IPS-15b (cell line): ENCODE measurements around the gene SCFD2.
"Not testable (repeated sequence)": the region's sequence is repeated elsewhere in the genome, so short reads cannot be mapped to it uniquely, and the experiment has no call there.

Experiments
- H3K27me3 ChIP-seq: one replicate; pipeline ENCODE4 v1.6.1; 2013; ENCODE audit warnings: low read length; ENCODE audit not compliant: control insufficient read depth, insufficient read depth
- H3K36me3 ChIP-seq: one replicate; pipeline ENCODE4 v1.6.1; 2013; ENCODE audit warnings: low read length; ENCODE audit not compliant: control insufficient read depth, insufficient read depth
- H3K4me1 ChIP-seq: one replicate; pipeline ENCODE4 v1.6.1; 2013; ENCODE audit warnings: mild to moderate bottlenecking, low read length; ENCODE audit not compliant: control insufficient read depth, insufficient read depth
- H3K4me3 ChIP-seq: one replicate; pipeline ENCODE4 v1.5.1; 2013; ENCODE audit warnings: low read depth, low read length
- H3K9ac ChIP-seq: one replicate; pipeline ENCODE4 v1.6.1; 2013; ENCODE audit warnings: low read depth, mild to moderate bottlenecking, low read length
- H3K9me3 ChIP-seq: one replicate; pipeline ENCODE4 v1.6.1; 2013; ENCODE audit warnings: mild to moderate bottlenecking, low read length; ENCODE audit not compliant: control insufficient read depth, insufficient read depth

The SCFD2 gene

DNA sequence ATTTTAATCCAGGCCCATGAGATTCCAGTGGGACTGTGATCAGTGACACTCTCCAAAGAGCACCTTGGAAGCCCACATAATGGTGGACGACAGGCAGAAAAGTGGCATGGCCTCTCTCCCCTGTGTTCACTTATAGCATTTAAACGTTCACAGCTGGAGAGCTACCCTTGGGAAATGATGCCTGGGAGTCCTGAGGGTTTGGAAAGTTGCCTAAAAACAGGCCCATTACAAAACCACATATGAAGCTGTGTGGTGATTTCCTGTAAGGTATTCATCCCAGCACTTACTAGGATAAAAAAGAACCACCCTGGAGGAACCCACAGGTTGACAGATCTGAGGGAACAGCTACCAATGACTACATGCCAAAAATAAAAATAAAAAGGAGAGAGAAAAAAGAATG is 310.6 kb downstream of the SCFD2 start:
- Histone ChIP-seq H3K9me3 (no peaks in the 10 kb centered on the region), H3K4me1 (no peaks in the 10 kb centered on the region), H3K9ac (no peak overlapping the region), H3K4me3 (no peak overlapping the region), H3K27me3 (no peaks in the 10 kb centered on the region), H3K36me3 (no peaks in the 10 kb centered on the region)

DNA sequence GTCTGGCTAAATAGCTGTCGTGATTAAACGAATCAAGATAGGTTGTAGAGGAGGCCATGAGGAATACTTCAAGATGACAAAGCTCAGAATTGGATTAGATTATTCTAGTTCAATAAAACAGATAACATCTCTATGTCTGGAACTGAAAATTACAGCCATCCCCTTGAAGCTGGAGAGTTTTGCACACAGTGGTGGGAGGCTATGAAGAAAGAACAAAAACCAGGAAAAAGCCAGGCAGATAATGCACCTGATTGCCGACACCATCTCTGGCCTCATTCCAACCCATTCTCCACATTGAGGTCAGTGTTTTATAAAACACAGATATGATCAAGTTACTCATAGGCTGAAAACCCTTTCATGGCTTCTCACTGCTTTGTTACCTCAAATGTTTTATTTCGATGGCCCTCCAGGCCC is 315.5 kb downstream of the SCFD2 start:
- Histone ChIP-seq H3K9me3 (no peaks in the 10 kb centered on the region), H3K9ac (no peak overlapping the region), H3K36me3 (no peaks in the 10 kb centered on the region), H3K4me3 (no peak overlapping the region), H3K4me1 (no peaks in the 10 kb centered on the region), H3K27me3 (no peaks in the 10 kb centered on the region)

DNA sequence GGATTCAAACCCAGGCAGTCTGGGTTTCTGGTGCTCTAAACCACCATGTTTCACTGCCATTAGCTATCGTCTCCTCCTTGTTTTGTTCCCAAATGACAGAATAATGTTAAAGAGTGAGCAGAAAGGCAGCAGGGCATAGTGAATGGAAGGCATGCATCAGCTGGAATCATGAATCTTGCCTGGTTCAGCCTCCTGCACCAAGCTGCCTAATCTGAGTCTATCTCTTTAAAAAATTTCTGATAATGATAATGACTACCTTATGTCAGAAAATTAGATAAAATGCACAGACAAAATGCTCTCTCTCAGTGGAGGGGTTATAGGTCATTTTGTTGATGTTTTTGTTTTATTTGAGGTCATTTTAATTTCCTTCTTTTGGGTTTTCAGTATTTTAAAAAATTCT is 316.3 kb downstream of the SCFD2 start:
- H3K9me3 ChIP-seq = no peaks in the 10 kb centered on the region
- H3K27me3 ChIP-seq = no peaks in the 10 kb centered on the region
- no peak overlapping the region for H3K4me3 ChIP-seq
- no peaks in the 10 kb centered on the region for H3K4me1 ChIP-seq
- H3K9ac ChIP-seq = no peak overlapping the region
- no peaks in the 10 kb centered on the region for H3K36me3 ChIP-seq

DNA sequence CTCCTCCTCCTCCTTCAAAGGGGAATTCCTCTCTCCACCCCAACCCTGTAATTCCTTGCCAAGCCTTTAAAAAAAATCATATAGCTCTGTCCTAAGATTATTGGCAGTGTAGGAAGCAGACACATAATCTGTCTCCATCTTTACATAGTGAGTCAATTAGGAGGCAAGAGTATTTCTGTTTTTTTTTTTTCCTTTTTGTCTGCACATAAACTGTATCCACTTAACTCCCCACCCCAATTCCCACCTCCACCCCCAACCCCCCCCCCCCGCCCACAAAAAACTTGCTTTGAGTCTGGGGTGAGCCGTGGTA is 321.3 kb downstream of the SCFD2 start:
- no peaks in the 10 kb centered on the region for H3K27me3 ChIP-seq
- H3K36me3 ChIP-seq = no peaks in the 10 kb centered on the region
- H3K4me3 ChIP-seq = no peak overlapping the region
- no peak overlapping the region for H3K9ac ChIP-seq
- H3K4me1 ChIP-seq = no peaks in the 10 kb centered on the region
- H3K9me3 ChIP-seq = no peaks in the 10 kb centered on the region

DNA sequence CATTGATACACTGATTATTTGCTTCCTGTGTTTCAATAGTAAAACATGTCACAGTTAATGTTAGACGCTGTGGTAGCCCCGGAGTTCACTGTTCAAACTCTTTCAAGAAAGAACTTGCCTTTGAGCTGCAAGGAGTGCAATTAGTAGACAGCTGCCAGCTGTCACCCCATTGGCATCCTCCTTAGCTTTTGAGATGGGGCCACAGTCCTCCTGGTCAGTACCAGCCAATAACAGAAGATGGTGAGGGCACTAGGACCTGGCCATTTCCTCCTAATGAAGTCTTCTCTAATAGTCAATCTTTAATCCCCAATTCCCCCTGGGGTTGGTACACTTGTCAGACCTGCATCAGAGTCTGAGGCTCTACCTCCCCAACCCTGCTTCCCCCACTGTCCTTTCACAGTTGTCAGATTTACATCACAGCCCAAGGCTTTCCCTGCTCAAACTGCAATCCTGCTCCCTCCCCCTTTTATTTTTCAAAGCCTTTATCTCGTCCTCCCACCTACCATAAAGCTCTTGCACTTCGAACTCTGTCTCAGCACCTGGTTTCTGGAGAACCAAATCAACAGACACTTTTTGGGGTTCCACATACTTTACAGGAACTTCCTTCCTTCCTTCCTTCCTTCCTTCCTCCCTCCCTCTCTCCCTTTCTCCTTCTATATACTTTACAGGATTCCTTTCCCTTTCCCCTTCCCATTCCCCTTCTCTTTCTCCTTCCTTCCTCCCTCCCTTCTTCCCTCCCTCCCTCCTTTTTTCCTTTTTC is 321.8 kb downstream of the SCFD2 start:
- Histone ChIP-seq H3K4me3 (no peak overlapping the region), H3K4me1 (no peaks in the 10 kb centered on the region)

DNA sequence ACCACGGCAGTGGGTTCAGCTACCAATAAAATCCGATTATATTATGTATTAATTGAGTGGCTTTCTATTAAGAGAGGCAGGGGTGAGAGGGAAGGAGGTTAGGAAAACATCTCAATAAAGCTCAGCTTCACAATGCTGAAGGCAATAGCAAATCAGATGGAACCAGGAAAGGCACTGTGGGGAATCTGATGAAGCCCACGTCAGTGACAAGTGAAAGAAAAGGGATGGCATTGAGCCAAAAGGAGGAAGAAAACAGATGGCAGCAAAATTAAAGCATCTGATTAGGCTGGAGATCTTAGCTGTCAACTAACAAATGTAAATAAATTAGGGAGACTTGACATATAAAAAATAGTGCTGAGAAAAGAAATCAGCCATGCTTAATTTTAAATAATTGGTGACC is 322.8 kb downstream of the SCFD2 start:
- H3K4me1 ChIP-seq = no peaks in the 10 kb centered on the region
- no peaks in the 10 kb centered on the region for H3K27me3 ChIP-seq
- H3K9me3 ChIP-seq = no peaks in the 10 kb centered on the region
- no peaks in the 10 kb centered on the region for H3K36me3 ChIP-seq
- H3K9ac ChIP-seq = no peak overlapping the region
- H3K4me3 ChIP-seq = no peak overlapping the region

More for the DNA sequence above, 321.8 kb downstream of the SCFD2 start:
- H3K9me3 ChIP-seq = no peaks in the 10 kb centered on the region
- H3K27me3 ChIP-seq = no peaks in the 10 kb centered on the region
- no peak overlapping the region for H3K9ac ChIP-seq
- H3K36me3 ChIP-seq = no peaks in the 10 kb centered on the region

DNA sequence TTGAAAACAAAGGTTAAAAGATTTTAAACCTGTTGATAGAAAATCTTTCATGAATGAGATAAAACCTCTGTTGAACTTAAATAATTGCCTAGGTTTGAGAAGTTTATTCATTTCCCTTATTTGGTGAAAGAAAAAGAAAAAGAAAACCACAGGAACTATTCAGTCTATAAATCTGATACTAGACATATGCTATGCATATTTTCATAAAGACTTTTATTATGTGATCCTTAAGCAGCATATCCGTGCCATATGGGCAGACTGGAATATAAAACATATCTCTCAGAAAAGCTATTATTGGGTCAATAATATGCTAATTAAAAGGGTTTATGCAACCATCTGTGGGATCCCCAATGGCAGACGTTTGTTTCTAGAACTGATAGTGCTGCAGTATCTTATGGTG is 325.0 kb downstream of the SCFD2 start:
- no peaks in the 10 kb centered on the region for H3K9me3 ChIP-seq
- H3K4me1 ChIP-seq = no peaks in the 10 kb centered on the region
- no peak overlapping the region for H3K4me3 ChIP-seq
- H3K9ac ChIP-seq = no peak overlapping the region
- no peaks in the 10 kb centered on the region for H3K36me3 ChIP-seq
- H3K27me3 ChIP-seq = no peaks in the 10 kb centered on the region

DNA sequence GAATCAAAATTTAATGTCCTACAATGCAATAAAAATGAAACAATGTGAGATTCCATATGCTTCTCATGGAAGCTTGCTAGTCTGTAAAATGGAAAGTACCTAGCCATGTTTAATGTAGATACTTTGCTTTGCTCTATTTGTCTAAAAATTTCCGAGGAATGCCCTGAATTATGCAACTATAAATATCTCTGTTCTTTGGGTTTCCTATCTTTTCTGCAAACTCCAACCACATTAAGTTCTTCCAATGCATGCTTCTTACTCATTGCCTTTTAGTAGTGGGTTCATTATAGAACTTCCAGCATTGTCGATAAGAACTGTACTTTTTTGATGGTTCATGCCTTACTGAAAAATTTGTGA is 325.4 kb downstream of the SCFD2 start:
- no peaks in the 10 kb centered on the region for H3K4me1 ChIP-seq
- no peaks in the 10 kb centered on the region for H3K36me3 ChIP-seq
- H3K4me3 ChIP-seq = no peak overlapping the region
- no peak overlapping the region for H3K9ac ChIP-seq
- H3K9me3 ChIP-seq = no peaks in the 10 kb centered on the region
- H3K27me3 ChIP-seq = no peaks in the 10 kb centered on the region

DNA sequence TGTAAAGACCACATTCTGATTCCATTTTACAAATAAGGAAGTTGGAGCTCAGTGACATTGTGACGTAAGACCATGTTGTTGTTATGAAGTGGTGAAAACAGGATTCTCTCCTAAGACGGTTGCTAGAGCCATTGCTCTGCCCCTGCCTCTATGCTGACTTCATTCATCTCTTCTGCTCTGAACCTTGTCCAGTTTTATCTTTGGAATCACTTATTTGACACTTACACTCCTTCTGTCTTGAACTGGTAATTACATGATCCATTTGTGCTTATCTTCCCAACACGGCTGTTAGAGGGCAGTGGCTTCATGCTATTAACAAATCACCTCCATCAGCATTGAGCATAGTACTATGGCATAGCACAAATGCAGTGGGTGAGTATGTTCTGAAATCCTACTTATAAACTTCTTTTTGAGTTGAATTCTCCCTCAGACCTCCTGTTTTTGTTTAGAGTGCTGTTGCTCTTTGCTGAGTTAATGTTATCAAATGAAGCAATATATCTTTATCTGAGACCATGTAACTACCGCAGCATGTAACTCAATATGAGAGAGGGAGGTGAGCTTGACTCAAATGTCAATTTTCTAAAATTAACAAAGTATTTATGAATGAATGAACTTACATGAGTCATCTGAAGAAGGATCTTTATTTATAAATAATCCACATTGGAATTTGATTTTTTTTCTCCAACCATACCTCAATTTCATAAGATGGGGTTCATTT is 326.0 kb downstream of the SCFD2 start:
- Histone ChIP-seq H3K9me3 (no peaks in the 10 kb centered on the region), H3K9ac (no peak overlapping the region), H3K4me1 (no peaks in the 10 kb centered on the region), H3K27me3 (no peaks in the 10 kb centered on the region), H3K4me3 (no peak overlapping the region), H3K36me3 (no peaks in the 10 kb centered on the region)

DNA sequence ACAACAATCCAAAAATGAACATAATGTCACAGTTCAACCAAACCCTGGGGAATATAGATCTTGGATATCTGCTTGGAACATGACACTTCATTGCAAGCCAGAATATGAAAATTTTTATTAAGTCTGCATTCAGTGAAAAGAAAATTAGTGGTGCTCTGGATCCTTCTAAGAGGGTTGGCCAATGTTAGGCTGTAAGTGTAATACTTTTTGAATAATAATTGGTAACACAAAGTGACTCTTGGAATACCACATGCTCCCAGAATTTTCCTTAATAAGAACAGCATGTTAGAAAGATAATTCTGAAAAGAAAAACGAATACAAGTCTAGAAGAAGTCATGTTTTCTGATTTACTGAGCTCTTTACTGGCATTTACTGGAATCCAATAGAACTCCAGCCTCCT is 328.0 kb downstream of the SCFD2 start:
- H3K9me3 ChIP-seq = no peaks in the 10 kb centered on the region
- H3K4me1 ChIP-seq = no peaks in the 10 kb centered on the region
- no peak overlapping the region for H3K9ac ChIP-seq
- no peaks in the 10 kb centered on the region for H3K27me3 ChIP-seq
- H3K36me3 ChIP-seq = no peaks in the 10 kb centered on the region
- H3K4me3 ChIP-seq = no peak overlapping the region

DNA sequence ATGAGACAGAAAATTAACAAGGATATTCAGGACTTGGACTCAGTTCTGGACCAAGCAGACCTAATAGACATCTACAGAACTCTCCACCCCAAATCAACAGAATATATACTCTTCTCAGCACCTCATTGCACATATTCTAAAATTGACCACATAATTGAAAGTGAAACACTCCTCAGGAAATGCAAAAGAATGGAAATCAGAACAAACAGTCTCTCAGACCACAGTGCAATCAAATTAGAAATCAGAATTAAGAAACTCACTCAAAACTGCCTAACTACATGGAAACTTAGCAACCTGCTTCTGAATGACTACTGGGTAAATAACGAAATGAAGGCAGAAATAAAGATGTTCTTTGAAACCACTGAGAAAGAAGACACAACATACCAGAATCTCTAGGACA is 333.0 kb downstream of the SCFD2 start:
- not testable (repeated sequence) for H3K4me3 ChIP-seq, H3K27me3 ChIP-seq

DNA sequence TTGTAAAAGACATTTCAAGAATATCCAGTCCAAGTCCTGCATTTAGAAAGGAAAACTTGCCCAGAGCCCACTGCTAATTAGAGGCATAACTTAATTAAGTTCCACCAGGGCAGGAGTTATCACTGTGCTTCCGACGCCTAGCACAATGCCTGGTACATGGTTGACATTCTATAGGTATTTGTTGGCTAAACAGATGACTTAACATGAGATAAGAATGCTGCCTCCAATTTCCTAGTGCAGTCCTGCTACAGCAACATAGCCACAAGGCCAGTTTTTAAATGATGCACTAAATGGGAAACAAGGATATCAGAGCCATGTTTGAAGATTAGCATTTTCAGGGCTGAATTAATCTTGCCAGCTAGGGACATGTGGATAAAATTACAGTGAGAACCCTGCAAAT is 339.6 kb downstream of the SCFD2 start:
- Histone ChIP-seq H3K36me3 (no peaks in the 10 kb centered on the region), H3K9me3 (no peaks in the 10 kb centered on the region), H3K4me1 (no peaks in the 10 kb centered on the region), H3K9ac (no peak overlapping the region), H3K4me3 (no peak overlapping the region), H3K27me3 (no peaks in the 10 kb centered on the region)

More for the DNA sequence above, 333.0 kb downstream of the SCFD2 start:
- not testable (repeated sequence) for H3K36me3 ChIP-seq, H3K4me1 ChIP-seq, H3K9me3 ChIP-seq, H3K9ac ChIP-seq
